Keratinocyte (primary cell): Measurements from ENCODE around the gene IPO8.

Source experiments
- EZH2 ChIP-seq: IDR thresholded peaks from one replicate; pipeline ENCODE4 v1.6.1; 2012; ENCODE audit warnings: inconsistent platforms, mild to moderate bottlenecking, low read length, moderate library complexity
- TF ChIP-seq, protein P1 (sequence below), 3 experiments: IDR thresholded peaks in 1 of 3; conservative IDR thresholded peaks in 1 of 3; optimal IDR thresholded peaks in 1 of 3; 2 replicates in 2 of 3; 3 replicates in 1 of 3; pipeline versions ENCODE3 to v1.5.1; 2011; ENCODE audit warnings: low read length in 3 of 3, mild to moderate bottlenecking in 3 of 3, moderate library complexity in 2 of 3, control low read depth in 1 of 3, inconsistent platforms in 1 of 3; ENCODE audit not compliant: insufficient read depth in 2 of 3; ENCODE audit errors: extremely low read depth in 1 of 3

DNA sequence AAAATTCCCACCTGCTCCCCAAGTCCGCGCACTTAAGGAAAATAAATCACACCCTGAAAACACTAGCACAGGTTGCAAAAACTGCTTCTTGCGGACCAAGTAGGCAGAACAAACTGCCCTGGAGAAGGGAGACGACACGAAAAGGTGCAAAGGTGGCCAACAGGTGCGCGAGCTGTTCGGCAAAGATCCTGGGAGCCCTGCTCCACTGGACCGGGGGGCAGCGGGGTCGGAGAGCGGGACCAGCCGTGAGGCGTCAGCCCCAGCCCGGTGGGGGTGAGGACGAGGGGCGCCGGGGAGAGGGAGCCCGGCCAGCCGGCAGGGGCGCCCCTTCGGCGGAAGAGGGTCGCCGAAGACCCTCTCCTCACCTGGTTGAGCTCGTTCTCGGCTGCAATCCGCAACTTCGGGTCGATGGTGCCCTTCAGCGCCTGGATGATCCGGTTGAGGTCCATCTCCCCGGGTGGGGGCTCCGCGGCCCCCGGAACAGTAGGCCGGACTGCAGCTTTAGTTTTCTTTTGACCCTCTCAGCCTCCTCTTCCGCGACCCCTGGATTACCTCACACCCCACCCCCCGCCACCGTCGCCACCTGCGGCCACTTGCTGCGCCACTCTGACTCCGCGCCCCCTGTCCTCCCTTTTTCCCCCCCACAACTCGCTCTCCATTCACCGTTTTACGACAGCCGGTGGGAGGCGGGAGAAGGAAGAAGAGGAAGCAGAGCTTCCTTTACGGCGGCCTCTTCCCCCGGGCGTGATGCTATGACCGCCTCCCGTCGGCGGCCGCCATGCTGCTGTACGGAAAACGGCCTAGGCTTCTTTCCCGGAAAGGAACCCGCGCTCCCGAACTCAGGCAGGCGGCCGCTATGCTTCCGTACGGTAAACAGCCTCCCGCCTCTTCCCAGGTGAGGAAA lies at the start of gene IPO8:
- TF ChIP-seq, protein P1, sequence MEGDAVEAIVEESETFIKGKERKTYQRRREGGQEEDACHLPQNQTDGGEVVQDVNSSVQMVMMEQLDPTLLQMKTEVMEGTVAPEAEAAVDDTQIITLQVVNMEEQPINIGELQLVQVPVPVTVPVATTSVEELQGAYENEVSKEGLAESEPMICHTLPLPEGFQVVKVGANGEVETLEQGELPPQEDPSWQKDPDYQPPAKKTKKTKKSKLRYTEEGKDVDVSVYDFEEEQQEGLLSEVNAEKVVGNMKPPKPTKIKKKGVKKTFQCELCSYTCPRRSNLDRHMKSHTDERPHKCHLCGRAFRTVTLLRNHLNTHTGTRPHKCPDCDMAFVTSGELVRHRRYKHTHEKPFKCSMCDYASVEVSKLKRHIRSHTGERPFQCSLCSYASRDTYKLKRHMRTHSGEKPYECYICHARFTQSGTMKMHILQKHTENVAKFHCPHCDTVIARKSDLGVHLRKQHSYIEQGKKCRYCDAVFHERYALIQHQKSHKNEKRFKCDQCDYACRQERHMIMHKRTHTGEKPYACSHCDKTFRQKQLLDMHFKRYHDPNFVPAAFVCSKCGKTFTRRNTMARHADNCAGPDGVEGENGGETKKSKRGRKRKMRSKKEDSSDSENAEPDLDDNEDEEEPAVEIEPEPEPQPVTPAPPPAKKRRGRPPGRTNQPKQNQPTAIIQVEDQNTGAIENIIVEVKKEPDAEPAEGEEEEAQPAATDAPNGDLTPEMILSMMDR (optimal IDR thresholded peaks at IDR 0.05 in 1 of 3, IDR thresholded peaks at IDR 0.05 in 1 of 3, conservative IDR thresholded peaks at IDR 0.05 in 1 of 3; ENCODE audit: extremely low read depth in 1 of 3, insufficient read depth in 2 of 3, low read length in 3 of 3), result peak in 1 of 3 experiments; percentile 44
- TF ChIP-seq EZH2, result no peak
